ENCODE data around the gene ANO1.
"Not testable (repeated sequence)": the region's sequence is repeated elsewhere in the genome, so short reads cannot be mapped to it uniquely, and the experiment has no call there.

ANO1 gene

GRCh38 chr11:70200212-70200844 lies 122.2 kb downstream of the ANO1 start:
- no peak for DNase-seq

GRCh38 chr11:70201047-70201446 lies 122.9 kb downstream of the ANO1 start:
- not testable (repeated sequence) for DNase-seq

DNA sequence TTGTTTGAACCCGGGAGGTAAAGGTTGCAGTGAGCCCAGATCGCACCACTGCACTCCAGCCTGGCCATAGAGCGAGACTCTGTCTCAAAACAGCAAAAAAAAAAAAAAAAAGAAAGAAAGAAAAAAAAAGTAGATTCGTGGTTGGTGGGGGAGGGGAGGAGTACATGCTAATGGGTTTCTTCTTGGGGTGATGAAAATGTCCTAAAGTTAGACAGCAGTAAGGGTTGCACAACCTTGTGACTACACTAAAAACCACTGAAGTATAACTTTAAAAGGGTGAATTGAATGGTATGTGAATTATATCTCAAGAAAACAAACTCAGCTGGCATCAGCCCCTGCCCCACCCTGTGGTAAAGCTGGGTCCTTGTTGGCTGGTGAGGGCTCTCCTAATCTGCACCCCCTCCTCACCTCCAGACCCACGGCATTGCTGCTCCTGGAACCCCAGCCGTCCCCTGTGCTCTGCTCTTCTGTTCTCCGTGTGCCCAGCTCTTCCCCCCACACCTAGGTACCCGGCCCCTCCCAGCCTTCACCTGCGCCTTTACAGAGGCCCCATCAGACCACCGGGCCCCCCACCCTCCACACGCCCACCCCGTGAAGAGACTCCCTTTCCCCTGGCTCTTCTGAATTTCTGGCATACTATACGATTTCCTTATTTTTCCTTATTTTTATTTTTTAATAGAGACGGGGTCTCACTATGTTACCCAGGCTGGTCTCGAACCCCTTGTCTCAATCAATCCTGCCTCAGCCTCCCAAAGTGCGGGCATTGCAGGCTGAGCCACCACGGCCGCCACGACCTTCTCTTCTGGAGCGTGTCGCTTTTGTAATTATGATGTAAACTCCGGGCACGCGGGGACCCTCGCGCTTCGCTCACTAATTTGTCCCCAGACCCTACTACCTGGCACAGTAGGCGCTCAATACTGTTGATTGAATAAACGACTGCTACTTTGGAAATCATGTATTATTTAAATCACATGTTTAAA lies 124.1 kb downstream of the ANO1 start:
- no peak for DNase-seq

DNA sequence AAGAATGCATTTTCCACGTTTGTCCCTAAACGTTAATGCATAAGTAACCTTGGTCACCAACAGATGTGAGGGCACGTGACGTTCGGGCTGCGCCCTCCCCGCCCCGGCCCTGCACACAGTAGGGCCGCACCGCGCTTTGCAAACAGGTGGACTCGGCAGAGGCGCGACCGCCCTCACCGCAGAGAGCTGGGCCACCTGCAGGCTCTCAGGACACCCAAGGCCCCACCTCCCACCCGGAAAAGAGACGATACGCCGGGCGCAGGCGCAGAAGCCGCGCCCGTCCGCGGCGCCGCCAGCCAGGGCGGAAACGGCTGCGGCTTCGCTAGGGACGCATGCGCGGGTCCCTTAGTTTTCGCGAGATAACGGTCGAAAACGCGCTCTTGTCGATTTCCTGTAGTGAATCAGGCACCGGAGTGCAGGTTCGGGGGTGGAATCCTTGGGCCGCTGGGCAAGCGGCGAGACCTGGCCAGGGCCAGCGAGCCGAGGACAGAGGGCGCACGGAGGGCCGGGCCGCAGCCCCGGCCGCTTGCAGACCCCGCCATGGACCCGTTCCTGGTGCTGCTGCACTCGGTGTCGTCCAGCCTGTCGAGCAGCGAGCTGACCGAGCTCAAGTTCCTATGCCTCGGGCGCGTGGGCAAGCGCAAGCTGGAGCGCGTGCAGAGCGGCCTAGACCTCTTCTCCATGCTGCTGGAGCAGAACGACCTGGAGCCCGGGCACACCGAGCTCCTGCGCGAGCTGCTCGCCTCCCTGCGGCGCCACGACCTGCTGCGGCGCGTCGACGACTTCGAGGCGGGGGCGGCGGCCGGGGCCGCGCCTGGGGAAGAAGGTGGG lies 125.0 kb downstream of the ANO1 start, which contains the start of gene FADD:
FADD (plus strand) TSS at position 377 of the 831 bp plus-strand sequence; CDS start at position 541, 164 bp downstream.
- DNase-seq: peak; percentile 71

DNA sequence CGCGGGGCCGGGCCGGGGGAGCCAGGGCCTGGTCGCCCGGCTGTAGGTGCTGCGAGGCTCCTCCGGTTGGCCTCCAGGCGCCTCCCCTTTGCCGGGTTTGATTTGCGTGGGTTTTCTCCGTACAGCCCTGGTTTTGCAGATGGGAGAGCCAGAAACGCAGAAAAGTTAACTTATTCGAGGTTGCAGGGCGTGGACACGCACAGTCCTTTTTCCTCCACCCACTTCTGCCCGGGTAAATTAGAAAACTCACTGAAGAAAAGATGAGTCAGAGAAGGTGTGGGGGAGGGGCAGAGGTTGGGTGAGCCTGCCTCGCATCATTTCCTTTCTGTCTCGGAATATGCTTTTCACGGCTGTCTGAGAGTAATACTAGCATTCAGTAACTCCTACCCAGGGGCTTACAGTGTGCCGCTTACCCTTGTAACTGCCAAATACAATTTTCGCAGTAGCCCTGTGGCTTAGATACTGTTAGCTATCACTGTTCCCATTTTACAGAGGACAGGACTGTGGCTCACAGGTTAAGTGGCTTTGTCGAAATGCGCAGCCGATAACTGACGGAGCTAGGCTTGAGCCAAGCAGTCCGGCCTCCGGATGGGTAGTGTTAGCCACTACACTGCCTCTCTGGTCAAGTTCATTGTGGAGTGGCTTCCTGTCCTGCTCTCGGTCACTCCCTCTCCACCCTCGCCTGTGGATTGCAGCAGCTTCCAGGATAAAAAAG lies 125.8 kb downstream of the ANO1 start:
- DNase-seq: no peak

GRCh38 chr11:70204466-70204799 lies 126.3 kb downstream of the ANO1 start:
- DNase-seq: no peak

- DNase-seq: no peak
Observed at GRCh38 chr11:70205049-70205725, 127.1 kb downstream of the ANO1 start.

DNA sequence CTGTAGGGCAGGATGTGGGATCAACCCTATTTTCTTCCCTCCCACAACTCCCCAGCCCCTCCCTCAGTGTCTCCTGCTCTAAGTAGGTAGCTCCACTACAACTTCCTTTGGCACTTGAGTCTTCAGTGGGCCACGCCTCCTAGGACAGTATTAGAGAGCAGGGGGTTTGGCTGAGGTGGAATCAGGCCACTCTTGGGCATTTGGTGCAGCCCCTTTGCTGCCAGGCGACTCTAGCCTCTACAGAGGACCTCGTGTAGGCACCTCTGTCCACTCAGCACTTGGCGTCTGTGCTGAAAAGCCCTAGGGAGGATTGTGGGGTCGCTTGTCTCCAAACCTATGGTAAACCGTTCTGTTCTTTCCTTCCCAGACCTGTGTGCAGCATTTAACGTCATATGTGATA lies 127.6 kb downstream of the ANO1 start:
- no peak for DNase-seq

DNA sequence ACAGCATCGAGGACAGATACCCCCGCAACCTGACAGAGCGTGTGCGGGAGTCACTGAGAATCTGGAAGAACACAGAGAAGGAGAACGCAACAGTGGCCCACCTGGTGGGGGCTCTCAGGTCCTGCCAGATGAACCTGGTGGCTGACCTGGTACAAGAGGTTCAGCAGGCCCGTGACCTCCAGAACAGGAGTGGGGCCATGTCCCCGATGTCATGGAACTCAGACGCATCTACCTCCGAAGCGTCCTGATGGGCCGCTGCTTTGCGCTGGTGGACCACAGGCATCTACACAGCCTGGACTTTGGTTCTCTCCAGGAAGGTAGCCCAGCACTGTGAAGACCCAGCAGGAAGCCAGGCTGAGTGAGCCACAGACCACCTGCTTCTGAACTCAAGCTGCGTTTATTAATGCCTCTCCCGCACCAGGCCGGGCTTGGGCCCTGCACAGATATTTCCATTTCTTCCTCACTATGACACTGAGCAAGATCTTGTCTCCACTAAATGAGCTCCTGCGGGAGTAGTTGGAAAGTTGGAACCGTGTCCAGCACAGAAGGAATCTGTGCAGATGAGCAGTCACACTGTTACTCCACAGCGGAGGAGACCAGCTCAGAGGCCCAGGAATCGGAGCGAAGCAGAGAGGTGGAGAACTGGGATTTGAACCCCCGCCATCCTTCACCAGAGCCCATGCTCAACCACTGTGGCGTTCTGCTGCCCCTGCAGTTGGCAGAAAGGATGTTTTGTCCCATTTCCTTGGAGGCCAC lies 128.3 kb downstream of the ANO1 start:
- no peak for DNase-seq

- no peak for DNase-seq
Observed at GRCh38 chr11:70206982-70207376, 128.9 kb downstream of the ANO1 start.

GRCh38 chr11:70207531-70208131 lies 129.5 kb downstream of the ANO1 start:
- no peak for DNase-seq

- no peak for DNase-seq
Observed at GRCh38 chr11:70209391-70209912, 131.3 kb downstream of the ANO1 start.

GRCh38 chr11:70210051-70210501 lies 132.0 kb downstream of the ANO1 start:
- no peak for DNase-seq

GRCh38 chr11:70210530-70210929 lies 132.4 kb downstream of the ANO1 start:
- no peak for DNase-seq

- no peak for DNase-seq
Observed at GRCh38 chr11:70212227-70212811, 134.2 kb downstream of the ANO1 start.

DNA sequence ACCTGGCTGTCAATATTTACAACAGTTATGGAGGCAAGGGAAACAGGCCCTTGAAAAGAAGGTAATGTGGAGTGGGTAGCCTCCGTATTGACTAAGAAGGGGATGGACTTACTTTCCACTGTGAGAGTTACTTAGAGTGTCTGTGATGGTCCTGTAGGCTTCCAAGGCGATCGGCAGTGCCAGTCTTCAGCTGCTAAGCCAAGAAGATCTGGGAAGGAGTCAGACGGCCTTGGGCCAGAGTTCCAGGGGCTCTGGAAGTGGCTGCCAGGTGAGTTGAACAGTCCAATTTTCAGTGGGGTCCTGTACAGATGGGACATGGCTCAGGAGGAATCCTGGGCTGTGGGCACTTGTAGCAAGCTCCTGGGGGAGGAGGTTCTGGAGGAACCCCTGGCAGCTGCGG lies 139.3 kb downstream of the ANO1 start:
- DNase-seq: not testable (repeated sequence)

GRCh38 chr11:70218076-70218475 lies 140.0 kb downstream of the ANO1 start:
- DNase-seq: not testable (repeated sequence)

DNA sequence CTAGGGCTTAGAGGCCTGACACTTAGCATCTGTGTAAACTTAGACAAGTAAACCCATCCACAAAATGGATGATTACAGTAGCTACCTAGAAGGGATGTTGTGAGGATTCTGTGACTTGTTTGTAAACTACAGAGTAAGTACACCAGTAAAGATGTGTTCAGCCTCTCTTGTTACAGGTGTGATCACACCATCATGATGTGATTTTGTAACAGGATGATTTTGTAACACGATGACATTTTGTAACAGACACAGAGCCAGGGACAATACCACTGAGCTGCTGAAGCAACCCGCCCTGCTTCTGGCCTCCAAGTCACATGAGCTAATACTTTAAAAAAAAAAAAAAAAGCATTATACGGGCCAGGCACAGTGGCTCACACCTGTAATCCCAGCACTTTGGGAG lies 142.0 kb downstream of the ANO1 start:
- DNase-seq: no peak

GRCh38 chr11:70220920-70221319 lies 142.8 kb downstream of the ANO1 start:
- no peak for DNase-seq

DNA sequence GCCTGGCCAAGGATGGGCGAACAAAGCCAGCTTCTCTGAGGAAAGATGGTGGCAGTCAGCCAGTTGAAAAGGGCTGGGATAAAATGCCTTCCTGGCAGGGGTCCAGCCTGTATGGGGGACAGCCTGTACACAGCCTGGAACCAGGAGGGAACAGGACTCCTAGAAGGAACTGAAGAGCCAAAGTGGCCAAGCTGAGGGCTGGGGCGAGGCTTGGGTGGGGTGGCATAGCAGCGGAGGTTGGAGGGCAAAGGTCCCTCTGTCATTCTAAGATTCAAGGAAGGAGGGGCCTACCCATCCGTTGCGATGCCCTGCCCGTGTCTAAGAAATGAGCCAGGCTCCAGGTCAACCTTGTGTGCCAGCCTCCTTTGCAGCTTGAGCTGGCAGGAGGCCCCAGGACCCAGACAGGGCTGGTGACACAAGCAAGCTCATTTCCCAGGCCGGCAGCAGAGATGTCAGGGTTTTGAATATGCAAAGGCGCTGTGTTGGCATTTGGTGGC lies 147.6 kb downstream of the ANO1 start:
- peak; percentile 51 for DNase-seq

All from NCI-H446 treated with DMSO at 0.1 percent for 48 hours (cell line).